ENCODE data around the gene STX5.
"Not testable (repeated sequence)": the region's sequence is repeated elsewhere in the genome, so short reads cannot be mapped to it uniquely, and the experiment has no call there.

The STX5 gene

GRCh38 chr11:62854825-62855570 lies 23.1 kb upstream of the STX5 start:
- DNase-seq (ENCODE audit: low read depth, low spot score): no peak

DNA sequence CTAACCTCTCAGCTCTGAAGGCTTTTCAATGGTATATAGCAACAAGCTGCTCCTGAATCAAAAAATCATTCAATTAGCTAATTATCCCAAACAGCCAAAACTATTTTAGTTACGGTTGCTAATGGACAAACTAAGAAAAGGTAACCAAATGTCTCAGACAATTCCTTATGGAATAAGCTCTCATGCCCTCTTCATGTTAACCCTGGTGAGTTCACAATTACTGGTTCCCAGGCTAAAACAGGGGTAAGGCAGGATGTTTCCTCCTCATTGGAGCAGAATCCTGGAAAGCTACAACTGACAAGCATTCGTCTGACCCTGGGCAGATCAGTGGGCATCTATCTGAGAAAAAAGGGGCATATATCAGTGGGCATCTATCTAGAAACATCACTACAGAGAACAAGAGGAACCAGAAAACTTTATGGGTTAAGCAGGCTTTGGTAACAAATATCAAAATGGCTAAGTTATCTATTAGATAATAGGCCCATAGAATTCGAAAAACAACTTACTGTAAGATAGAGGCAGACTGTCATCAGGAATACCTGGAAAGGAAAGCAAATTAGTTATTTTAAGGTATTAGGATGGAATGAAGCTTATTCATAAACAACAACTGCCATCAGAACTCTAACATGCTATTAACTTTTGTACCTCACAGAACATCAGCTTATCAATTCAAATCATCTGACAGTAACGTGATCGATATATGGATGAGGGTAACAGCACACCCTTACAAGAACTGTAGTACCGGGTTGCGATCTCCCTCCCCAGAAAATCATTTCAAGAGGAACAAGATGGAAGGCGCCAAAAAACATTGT lies 22.4 kb upstream of the STX5 start:
- DNase-seq (ENCODE audit: low read depth, low spot score): no peak

DNA sequence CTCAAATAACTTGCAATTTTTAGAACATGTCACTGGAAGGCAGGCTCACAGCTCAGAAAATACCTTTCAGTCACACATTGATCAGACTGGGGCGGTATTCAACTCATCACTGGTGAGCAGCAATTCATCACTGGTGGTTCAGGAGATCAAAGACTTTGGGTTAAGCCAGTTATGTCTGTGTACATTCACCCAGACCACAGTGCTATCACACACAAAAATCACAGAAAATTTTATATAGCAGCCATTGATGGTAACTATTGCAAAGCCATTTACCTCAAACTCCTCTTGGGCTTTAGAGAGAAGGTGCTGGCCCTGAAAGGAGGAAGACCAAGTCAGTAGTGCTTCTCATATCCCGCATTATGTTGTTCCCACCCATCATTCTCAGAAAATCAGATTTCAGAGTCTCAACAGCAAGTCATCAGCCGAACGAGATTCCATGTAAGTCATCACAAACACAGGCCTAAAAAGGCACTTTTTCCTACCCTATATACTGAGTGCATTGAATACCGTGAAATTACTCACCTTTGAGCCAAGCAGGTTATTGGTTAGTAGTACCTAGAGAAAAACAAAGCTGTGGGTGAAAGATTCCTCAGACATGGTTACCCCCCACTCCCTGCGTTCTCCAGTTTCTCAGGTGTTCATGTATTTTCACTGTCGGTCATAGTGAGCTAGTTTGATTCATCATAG lies 21.6 kb upstream of the STX5 start:
- peak; percentile 14 for DNase-seq (ENCODE audit: low read depth, low spot score)

DNA sequence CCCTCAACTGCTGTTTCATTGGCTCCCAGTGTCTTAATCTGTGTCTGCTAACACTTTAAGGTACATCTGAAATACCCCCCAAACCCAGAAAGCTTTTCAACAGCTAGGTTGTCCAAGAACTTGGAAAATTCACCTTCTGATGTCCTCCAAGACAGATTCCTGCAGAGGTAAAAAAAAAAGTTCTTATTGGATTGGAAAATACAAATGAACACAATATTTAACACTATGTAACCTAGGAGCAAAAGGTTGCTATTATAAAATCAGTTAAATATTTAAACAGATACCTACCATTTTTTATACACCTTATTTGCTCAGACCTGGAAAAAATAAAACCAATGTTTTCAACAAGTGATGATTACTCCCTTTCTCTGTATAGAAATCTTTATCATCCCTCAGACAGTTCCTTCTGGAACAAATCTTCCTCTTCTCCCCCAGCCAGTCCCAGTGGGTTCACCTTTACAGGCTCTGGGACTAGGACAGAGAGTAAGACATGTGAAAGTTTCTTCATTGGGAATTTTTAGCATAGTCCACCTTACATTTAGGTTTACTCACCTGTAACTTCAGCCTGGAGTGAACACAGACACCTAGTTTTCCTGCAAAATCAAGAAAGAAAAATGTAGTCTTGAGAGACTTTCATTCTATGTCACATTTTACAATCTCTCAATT lies 20.8 kb upstream of the STX5 start:
- peak; percentile 6 for DNase-seq (ENCODE audit: low read depth, low spot score)

DNA sequence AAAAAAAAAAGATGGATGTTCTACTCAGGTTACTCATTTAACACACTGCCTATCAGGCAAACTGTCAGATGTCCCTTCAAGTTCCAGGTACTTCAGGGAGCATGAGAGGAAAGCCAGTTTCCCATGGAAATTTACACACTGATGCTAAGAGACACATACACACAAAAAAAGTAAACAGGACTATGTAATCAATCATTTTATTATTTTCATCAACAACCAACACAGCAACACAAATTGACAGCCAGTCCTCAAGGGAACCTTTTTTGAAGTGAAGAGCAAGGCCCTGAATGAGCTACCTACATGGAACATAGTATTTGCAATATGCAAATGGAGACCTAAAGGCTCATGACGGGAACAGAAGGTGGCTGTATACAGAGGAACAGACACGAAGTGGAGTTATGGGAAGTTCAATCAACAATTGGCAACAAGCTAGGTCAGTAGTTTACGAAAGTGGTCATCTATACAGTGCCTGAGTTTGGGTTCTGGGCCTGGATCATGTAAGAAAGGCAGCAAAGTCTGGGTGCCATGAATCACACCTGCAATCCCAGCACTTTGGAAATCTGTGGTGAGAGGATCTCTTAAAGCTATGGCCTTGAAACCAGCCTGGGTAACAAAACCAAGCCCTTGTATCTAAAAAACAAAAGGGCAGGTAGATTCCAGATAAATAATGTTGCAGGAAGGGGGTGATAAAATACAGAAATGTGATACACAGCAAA lies 20.1 kb upstream of the STX5 start:
- no peak for DNase-seq (ENCODE audit: low read depth, low spot score)

DNA sequence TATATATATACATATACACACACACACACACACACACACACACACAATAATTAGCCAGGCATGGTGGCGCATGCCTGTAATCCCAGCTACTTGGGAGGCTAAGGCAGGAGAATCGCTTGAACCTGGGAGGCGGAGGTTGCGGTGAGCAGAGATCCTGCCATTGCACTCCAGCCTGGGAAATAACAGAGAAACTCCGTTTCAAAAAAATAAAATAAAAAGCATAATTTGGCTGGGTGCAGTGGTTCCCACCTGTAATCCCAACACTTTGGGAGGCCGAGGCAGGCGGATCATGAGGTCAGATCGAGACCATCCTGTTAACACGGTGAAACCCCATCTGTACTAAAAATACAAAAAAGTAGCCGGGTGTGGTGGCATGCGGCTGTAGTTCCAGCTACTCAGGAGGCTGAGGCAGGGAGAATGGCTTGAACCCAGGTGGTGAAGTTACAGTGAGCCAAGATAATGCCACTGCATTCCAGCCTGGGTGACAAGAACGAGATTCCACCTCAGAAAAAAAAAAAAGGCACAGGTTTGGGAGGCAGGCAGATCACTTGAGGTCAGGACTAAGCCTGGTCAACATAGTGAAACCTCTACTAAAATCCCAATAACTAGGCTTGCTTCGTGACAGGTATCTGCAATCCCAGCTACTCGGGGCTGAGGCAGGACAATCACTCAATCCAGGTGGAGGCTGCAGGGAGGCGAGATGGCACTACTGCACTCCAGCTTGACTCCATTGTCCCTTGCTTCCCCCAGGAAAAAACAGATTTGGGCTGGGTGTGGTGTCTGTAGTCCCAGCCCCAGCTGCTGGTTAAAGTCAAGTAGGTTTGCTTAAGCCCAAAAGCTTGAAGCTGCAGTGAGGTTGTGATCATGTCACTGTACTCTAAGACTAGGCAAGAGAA lies 19.3 kb upstream of the STX5 start:
- DNase-seq (ENCODE audit: low read depth, low spot score): peak; percentile 89

DNA sequence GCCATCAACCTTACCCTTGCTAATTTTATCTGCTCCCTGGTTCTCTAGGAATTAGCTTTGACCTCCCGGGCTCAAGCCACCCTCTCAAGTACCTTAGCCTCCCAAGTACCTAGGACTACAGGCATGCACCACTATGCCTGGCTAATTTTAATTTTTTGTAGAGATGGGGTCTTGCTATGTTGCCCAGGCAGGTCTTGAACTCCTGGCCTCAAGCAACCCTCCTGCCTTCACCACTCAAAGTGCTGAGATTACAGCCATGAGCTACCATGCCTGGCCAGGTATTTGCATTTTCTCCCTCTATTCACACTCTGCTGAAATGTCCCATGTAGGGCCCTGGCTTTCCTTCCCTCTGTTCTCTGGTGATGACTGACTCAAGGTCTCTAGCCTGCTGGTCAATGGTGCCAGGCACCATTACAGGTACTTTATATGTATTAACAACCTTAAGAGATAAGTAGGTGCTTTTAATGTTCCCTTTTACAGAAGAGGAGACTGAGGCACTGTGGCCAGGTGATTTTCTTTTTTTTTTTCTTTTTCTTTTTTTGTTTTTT lies 16.0 kb upstream of the STX5 start:
- peak; percentile 31 for DNase-seq (ENCODE audit: low read depth, low spot score)

DNA sequence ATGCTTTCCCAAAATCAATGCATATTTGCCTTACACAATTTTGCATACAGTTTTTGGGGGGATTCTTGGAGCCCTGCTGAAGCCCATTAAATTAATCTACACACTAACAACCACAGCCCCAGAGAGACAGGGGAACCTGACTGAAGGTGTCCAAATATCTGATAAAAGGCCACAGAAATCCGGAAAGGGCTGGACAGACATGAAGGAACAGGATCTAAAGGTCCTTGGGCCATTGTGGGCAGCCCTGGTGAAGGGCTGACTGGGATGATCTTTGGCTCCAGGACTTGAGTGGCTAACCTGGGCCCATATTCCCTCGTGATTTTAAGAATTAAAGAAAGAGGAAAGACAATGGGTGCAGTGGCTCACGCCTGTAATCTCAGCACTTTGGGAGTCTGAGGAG lies 14.3 kb upstream of the STX5 start:
- DNase-seq (ENCODE audit: low read depth, low spot score): no peak

DNA sequence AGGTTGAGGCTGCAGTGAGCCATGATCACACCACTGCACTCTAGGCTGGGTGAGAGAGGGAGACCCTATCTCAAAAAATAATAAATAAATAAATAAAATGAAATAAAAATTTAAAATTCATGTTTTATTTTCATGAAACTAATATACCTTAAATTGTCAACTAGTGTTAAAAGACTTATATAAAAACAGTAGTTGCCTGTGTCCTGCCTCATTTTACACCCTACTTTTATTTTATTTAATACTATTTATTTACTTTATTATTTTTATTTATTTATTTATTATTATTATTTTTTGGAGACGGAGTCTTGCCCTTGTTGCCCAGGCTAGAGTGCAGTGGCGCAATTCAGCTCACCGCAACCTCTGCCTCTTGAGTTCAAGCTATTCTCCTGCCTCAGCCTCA lies 12.3 kb upstream of the STX5 start:
- DNase-seq (ENCODE audit: low read depth, low spot score): no peak

DNA sequence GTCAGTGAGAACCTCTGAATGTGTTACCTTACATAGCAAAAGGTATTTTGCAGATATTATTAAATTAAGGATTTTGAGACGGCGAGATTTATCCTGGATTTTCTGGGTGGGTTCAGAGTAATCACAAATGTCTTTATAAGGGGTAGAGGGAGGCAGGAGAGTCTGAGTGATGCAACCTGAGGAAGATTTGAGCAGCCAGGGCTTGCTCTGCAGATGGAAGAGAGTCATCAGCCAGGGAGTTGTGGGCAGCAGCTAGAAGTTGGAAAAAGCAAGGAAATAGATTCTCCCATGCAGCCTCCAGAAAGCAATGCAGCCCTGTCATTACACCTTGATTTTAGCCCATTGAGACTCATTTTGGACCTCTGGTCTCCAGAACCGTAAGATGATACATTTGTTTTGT lies 11.6 kb upstream of the STX5 start:
- no peak for DNase-seq (ENCODE audit: low read depth, low spot score)

DNA sequence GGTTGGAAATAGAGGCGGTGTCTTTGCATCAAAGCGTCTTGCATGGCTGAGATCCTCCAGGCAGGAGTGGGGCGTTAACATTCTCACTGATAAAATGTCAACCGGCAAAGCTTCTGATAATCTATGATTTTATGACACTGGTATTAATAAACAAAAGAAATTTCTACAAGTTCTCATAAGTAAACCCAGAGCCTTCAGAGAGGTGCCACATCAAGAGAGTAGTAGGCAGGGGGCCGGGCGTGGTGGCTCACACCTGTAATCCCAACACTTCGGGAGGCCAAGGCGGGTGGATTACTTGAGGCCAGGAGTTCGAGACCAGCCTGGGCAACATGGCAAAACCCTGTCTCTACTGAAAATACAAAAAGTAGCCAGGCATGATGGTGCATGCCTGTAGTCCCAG lies 11.0 kb upstream of the STX5 start:
- DNase-seq (ENCODE audit: low read depth, low spot score): not testable (repeated sequence)

DNA sequence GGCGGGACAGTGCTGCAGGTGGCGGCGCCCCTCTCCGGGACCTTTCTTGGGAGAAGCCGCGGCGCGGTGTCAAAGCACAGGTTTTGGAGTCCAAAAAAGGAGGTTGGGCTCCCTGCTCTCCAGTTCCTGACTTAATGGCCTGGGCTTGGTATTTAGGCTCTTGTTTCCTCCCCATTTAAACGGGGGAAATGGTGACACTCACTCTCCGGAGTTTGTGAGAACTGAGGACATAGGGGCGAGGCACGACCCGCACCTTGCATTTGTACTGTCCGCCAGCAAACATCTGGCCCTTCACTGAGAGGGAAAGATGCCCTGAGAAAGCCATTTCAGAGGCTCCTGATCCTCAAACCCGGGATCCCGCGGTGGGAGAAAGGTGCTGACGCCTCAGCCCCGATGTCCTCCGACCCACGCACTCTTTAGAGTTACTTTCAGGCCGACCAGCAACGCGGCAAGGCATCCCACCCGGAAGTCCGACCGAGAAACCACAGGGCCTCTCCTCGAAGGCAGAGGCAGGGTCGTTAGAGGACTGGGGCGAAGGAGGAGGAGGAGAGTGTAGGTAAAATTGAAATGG lies 10.4 kb upstream of the STX5 start:
- DNase-seq (ENCODE audit: low read depth, low spot score): no peak

GRCh38 chr11:62841361-62842170 lies 9.7 kb upstream of the STX5 start:
- peak; percentile 98 for DNase-seq (ENCODE audit: low read depth, low spot score)

DNA sequence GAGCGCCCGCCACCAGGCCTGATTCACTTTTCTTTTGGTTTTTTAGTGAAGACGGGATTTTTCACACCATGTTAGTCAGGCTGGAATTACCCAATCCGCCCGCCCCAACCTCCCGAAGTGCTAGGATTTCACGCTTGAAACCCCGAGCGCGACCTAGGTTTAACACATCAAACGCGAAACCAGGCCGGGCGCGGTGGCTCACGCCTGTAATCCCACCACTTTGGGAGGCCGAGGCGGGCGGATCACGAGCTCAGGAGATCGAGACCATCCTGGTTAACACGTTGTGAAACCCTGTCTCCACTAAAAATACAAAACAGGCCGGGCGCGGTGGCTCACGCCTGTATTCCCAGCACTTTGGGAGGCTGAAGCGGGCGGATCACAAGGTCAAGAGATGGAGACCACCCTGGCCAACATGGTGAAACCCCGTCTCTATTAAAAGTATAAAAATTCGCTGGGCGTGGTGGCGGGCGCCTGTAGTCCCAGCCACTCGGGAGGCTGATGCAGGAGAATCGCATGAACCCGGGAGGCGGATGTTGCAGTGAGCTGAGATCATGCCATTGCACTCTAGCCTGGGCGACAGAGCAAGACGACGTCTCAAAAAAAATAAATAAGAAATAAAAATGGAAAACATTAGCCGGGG lies 9.0 kb upstream of the STX5 start:
- peak; percentile 91 for DNase-seq (ENCODE audit: low read depth, low spot score)

DNA sequence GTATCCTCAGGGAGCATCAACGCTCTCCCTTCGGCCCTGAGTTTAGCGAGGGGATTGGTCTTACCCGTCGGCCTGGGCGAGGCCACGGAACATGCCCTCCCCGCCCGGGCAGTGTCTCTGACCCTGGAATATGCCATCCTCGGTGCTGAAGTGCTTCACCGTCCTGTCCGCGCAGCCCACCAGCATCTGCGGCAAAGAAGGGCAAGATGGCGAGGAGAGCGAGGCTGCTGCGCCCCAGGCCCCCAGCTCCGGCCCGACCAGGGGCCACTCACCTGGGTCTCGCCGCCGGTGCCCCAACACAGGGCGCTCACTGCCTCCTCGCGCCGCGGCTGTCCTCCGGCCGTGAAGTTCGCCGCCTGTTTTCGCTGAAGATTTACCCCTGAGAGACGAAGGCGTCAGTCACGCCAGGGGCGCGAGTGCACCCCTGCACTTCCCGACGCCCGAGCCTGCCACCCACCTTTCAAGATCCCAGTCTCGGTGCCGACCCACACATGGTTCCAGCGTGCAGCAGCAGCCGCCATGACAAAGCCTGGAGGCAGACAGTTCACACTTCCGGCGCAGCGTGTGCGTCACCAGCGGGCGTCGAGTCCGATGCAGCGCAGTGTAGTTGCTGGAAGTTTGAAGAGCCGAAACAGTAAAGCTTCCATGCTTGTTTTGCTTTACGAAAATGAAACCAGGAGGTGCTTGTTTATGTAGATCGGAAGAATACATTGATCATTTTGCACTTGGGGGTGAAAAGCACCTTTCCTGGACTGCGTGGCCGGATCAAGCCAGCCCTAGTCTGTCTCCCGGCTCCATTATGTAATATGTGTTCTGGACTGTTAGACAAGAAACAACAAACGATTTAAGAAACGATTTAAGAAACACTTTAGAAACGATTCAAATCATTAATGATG lies 7.4 kb upstream of the STX5 start, which contains the start of gene WDR74:
Gene WDR74 (minus strand): TSS at position 541 of the 896 bp plus-strand sequence. CDS start 20 bp downstream, at position 521.
- peak; percentile 93 for DNase-seq (ENCODE audit: low read depth, low spot score)

- DNase-seq (ENCODE audit: low read depth, low spot score): no peak
Measured at GRCh38 chr11:62835336-62835735, 3.5 kb upstream of the STX5 start.
